AG10803 (cell line): Measurements from ENCODE around the gene MROH8.

Source experiments
- DNase-seq: peaks from one replicate; pipeline ENCODE4 v3.0.0; 2010; ENCODE audit warnings: low read depth
- H3K4me3 ChIP-seq: 2 replicates; pipeline ENCODE4 v1.5.1; 2011; ENCODE audit warnings: mild to moderate bottlenecking, low read length, control low read depth
- TF ChIP-seq, protein P1 (sequence below): conservative IDR thresholded peaks from 2 replicates; pipeline ENCODE4 v1.5.1; 2011; ENCODE audit warnings: mild to moderate bottlenecking, low read length, control low read depth, inconsistent platforms

Gene MROH8

DNA sequence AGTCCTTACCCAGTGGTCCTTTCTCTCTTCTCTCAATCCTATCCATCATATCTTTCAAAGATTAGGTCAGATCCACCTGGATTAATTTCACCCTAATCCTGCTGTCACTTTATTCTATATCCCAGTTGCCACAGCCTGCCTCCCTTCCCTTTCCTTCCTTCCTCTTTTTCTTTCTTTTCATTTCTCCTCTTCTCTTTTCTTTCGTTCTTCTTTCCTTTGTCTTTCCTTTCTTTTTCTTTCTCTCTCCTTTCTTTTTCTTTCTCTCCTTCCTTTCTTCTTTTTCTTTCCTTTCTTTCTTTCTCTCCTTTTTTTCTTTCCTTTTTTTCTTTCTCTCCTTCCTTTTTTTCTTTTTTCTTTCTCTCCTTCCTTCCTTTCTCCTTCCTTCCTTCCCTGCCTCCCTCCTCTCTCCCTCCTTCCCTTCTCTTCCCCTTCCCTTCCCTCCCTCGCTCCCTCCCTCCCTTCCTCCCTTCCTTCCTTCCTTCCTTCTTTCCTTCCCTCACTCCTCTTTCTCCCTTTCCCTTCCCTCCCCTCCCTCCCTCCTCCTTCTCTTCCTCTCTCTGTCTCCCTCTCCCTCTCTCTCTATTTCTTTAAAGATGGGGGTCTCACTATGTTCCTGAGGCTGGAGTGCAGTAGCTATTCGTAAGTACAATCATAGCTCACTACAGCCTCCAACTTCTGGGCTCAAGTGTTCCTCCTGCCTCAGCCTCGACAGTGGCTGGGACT lies 15.4 kb downstream of the MROH8 start:
- TF ChIP-seq, protein P1, sequence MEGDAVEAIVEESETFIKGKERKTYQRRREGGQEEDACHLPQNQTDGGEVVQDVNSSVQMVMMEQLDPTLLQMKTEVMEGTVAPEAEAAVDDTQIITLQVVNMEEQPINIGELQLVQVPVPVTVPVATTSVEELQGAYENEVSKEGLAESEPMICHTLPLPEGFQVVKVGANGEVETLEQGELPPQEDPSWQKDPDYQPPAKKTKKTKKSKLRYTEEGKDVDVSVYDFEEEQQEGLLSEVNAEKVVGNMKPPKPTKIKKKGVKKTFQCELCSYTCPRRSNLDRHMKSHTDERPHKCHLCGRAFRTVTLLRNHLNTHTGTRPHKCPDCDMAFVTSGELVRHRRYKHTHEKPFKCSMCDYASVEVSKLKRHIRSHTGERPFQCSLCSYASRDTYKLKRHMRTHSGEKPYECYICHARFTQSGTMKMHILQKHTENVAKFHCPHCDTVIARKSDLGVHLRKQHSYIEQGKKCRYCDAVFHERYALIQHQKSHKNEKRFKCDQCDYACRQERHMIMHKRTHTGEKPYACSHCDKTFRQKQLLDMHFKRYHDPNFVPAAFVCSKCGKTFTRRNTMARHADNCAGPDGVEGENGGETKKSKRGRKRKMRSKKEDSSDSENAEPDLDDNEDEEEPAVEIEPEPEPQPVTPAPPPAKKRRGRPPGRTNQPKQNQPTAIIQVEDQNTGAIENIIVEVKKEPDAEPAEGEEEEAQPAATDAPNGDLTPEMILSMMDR: no peak
- DNase-seq: no peak
- H3K4me3 ChIP-seq: no peak overlapping the region

DNA sequence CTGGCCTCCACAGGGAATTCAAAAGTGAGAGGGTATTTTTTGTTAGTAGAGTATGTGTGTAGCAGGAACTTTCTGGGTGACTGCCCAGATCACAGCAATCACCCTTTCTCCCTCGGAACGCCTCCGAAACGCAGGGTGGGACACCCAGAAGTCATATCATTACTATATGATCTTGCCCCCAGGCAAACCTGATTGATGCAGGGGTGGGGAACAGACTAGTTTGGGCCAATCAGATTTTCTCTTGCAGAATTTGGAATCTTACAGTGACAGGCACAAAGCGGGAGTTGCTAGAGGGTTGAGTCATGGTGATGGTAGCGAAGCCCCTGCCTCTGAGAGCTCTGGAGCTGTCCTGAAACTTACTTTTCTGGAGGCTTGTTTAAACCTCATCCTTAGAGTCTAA lies 16.7 kb downstream of the MROH8 start:
- no peak overlapping the region for H3K4me3 ChIP-seq

DNA sequence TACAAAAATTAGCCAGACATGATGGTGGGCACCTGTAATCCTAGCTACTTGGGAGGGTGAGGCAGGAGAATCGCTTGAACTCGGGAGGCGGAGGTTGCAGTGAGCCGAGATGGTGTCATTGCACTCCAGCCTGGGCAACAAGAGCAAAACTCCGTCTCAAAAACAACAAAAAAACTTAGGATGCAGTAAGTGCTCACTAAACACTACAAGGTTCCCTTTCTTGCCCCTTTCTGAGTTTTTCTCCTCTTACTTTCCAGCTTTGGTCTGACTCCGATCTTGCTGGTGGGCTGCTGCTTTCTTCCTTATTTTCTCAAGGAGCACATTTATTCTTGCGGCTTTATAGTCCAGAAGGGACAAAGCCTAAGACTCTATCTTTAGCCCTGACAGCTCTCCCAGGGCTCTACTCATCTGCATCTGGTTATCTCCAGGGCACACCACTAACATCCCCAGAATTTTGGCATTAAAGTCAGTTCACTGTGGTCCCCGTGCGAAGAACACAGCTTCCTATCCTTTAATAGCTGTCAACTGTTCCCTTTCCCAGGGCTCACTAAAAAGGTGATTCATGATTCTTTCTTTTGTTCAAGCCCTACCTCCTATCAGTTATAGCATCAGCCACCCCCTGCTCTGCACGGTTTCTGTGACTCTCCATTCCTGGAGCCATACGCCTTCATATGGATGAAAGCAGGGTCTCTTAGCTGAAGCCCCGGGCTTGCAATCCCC lies 17.4 kb downstream of the MROH8 start:
- TF ChIP-seq, protein P1: no peak
- no peak overlapping the region for H3K4me3 ChIP-seq
- peak; percentile 34 for DNase-seq

More for the DNA sequence above, 16.7 kb downstream of the MROH8 start:
- no peak for DNase-seq
- TF ChIP-seq, protein P1: no peak

DNA sequence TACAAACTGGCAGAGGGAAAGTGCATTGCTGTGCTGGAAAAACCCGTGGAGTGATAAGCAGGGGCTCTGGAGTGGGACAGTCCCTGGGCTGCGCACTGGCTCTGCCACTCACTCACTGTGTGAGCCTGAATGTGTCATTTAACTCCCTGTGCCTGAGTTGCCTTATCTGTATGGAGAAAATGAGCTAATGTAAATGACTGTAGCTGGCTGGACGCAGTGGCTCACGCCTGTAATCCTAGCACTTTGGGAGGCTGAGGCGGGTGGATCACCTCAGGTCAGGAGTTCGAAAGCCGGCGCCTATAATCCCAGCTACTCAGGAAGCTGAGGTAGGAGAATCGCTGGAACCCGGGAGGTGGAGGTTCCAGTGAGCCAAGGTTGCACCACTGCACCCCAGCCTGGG lies 18.7 kb downstream of the MROH8 start:
- no peak overlapping the region for H3K4me3 ChIP-seq
- TF ChIP-seq, protein P1: no peak
- DNase-seq: no peak

DNA sequence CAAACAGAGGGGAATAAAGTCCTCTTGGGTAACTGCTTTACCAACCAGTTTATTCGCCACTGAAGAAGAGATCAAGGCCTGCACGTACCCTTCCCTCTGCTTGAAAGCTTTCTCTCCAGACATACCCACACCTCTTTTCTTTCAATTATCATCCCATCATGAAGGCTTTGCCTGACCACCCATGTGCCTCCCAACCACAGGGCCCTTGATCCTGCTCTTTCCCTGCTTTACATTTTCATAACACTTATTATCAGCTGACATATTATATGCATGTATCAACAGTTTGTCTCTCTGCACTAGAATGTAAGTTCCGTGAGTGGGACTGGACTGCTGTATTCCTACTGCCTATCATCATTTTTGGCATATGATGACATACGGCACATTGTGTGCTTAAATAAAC lies 21.1 kb downstream of the MROH8 start:
- DNase-seq: no peak
- no peak overlapping the region for H3K4me3 ChIP-seq
- TF ChIP-seq, protein P1: no peak

DNA sequence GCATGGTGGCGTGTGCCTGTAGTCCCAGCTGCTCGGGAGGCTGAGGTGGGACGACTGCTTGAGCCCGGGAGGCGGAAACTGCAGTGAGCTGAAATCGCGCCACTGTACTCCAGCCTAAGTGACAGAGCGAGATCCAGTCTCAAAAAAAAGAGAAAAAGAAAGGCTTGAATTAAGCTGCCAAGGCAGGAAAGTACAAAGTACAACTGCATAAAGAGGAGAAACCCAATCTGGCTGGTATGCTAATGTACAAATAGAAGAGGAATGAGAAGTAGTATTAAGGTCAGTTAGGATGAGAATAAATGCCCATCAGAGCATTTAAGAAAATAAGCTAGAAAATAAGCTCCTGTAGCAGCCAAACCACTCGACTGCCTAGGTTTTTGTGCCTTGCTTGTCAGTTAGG lies 23.4 kb downstream of the MROH8 start:
- no peak for DNase-seq

More for the DNA sequence above, 23.4 kb downstream of the MROH8 start:
- TF ChIP-seq, protein P1: no peak
- no peak overlapping the region for H3K4me3 ChIP-seq
